GM12878 (cell line): ENCODE data around the gene C1orf21. TPM values are rescaled to one million over a fixed set of nuclear protein-coding genes. Genes with fewer than 3 reads are reported as not detected.

ENCODE experiments used
- ATAC-seq: fragments of 200-7000 bp; cut with Tn5 transposase; 3 replicates; pipeline ENCODE4 v1.9.1; 2020; ENCODE audit warnings: mild to moderate bottlenecking, moderate library complexity
- BruUV-seq: library from RNA; stranded (reverse); fragments of 400-500 nt; replicated peaks from 2 replicates; lab custom pipeline; 2021; lab: Mats Ljungman, UMichigan
- CTCF ChIA-PET: fragments of 300-600 bp; sonication (Branson Sonifier 250); formaldehyde crosslinking; extraction: SDS; loops from one replicate; lab custom pipeline; 2021; ENCODE audit warnings: inconsistent platforms; lab: Yijun Ruan, JAX
- POLR2A ChIA-PET: fragments of 350-600 bp; formaldehyde crosslinking; extraction: SDS; loops from one replicate; lab custom pipeline; 2021; ENCODE audit warnings: inconsistent platforms; lab: Charles Lee
- RAD21 ChIA-PET: fragments of 300-600 bp; sonication (Branson Sonifier 250); formaldehyde crosslinking; loops from one replicate; lab custom pipeline; 2023; ENCODE audit warnings: antibody characterized with exemption; ENCODE audit not compliant: unreplicated experiment; lab: Charles Lee
- SMC1A ChIA-PET: fragments of 300-600 bp; sonication (Branson Sonifier 250); formaldehyde crosslinking; loops from one replicate; lab custom pipeline; 2023; ENCODE audit not compliant: unreplicated experiment, uncharacterized antibody; lab: Charles Lee
- DNase-seq: peaks from one replicate; pipeline ENCODE4 v3.0.0-alpha.2; 2011; ENCODE audit warnings: low read depth, low spot score
- FAIRE-seq: peaks from 3 replicates; lab custom pipeline; 2011; peaks lifted over from hg19 to GRCh38; lab: Jason Lieb, UNC
- H2AFZ ChIP-seq: 2 replicates; pipeline ENCODE4 v1.6.0; 2011; ENCODE audit warnings: low read depth, low read length, control low read depth; ENCODE audit not compliant: control insufficient read depth
- H3K27ac ChIP-seq: 2 replicates; pipeline ENCODE4 v1.5.1; 2011; ENCODE audit warnings: control low read depth; ENCODE audit not compliant: control insufficient read depth, insufficient read depth
- H3K27me3 ChIP-seq, 2 experiments: replicated peaks in 1 of 2; 2 replicates each; pipeline versions ENCODE4 v1.6.0 to v1.6.1; 2011; ENCODE audit warnings: low read length in 1 of 2; ENCODE audit not compliant: control insufficient read depth in 2 of 2, insufficient read depth in 2 of 2
- H3K36me3 ChIP-seq, 2 experiments: 2 replicates each; pipeline ENCODE4 v1.5.1; 2011; ENCODE audit warnings: low read length in 1 of 2; ENCODE audit not compliant: control insufficient read depth in 2 of 2, insufficient read depth in 2 of 2
- H3K4me1 ChIP-seq: 2 replicates; pipeline ENCODE4 v1.6.1; 2011; ENCODE audit warnings: mild to moderate bottlenecking, low read length, moderate library complexity, mixed read lengths; ENCODE audit not compliant: control insufficient read depth, insufficient read depth
- H3K4me2 ChIP-seq: 2 replicates; pipeline ENCODE4 v1.6.0; 2011; ENCODE audit warnings: control low read depth; ENCODE audit not compliant: control insufficient read depth, insufficient read depth
- H3K4me3 ChIP-seq: fragments of 200-600 bp; sonication (generic); 2 replicates; pipeline ENCODE4 v1.5.1; 2016
- H3K79me2 ChIP-seq: 2 replicates; pipeline ENCODE4 v1.6.0; 2011; ENCODE audit warnings: low read length; ENCODE audit not compliant: control insufficient read depth, insufficient read depth
- H3K9ac ChIP-seq: 2 replicates; pipeline ENCODE4 v1.8.0; 2011; ENCODE audit warnings: low read length, control low read depth, mixed read lengths; ENCODE audit not compliant: control insufficient read depth, insufficient read depth
- H3K9me3 ChIP-seq: replicated peaks from 3 replicates; pipeline ENCODE4 v1.5.1; 2011; ENCODE audit warnings: mild to moderate bottlenecking, low read length; ENCODE audit not compliant: control insufficient read depth, insufficient read depth
- H4K20me1 ChIP-seq: 2 replicates; pipeline ENCODE4 v1.6.0; 2011; ENCODE audit not compliant: control insufficient read depth, insufficient read depth
- CEBPB ChIP-seq, 2 experiments: fragments of 150-350 bp in 1 of 2; IDR thresholded peaks; 2 replicates each; pipeline ENCODE4 v1.6.1; 2012 to 2014; ENCODE audit warnings: low read depth in 2 of 2, low read length in 2 of 2, borderline replicate concordance in 1 of 2, inconsistent platforms in 1 of 2
- RUNX3 ChIP-seq: IDR thresholded peaks from 2 replicates; pipeline ENCODE4 v1.6.1; 2012; ENCODE audit warnings: low read length, inconsistent platforms
- YY1 ChIP-seq: IDR thresholded peaks from 2 replicates; pipeline ENCODE4 v1.6.1; 2011; ENCODE audit warnings: low read depth, mild to moderate bottlenecking, low read length
- ZNF207 ChIP-seq: fragments of 450-650 bp; IDR thresholded peaks from 2 replicates; pipeline ENCODE4 v1.6.1; 2014; ENCODE audit warnings: antibody characterized with exemption, mild to moderate bottlenecking, borderline replicate concordance
- WGBS: methylation state at CpG from one replicate; pipeline ENCODE4 v1.1.6; 2016; ENCODE audit warnings: low lambda C conversion rate; ENCODE audit not compliant: insufficient replicate concordance, insufficient coverage; ENCODE audit errors: missing lambda C conversion rate; 5-methylcytosine and 5-hydroxymethylcytosine counted together
- in situ Hi-C: fragments of 300-500 bp; cut with MboI; formaldehyde crosslinking; loops from 9 replicates; pipeline ENCODE4 v1.14.3; 2018; ENCODE audit warnings: mixed read lengths
- intact Hi-C: fragments of 100-400 bp; cut with micrococcal nuclease; formaldehyde crosslinking; loops from one replicate; pipeline ENCODE4 v1.14.2; 2022; ENCODE audit not compliant: unreplicated experiment
- polyA plus RNA-seq, 11 experiments: library from polyadenylated mRNA; depleted of rRNA in 4 of 11; unstranded in 6 of 11; stranded (reverse) in 5 of 11; fragments of >200 nt; fragmentation: Nextera tagmentation in 4 of 11; fragmentation: Illumina TruSeq in 1 of 11; extraction: Ambion mirVana in 4 of 11; extraction: Trizol in 1 of 11; gene quantifications; 1 replicate in 1 of 11; 2 replicates in 10 of 11; pipeline versions ENCODE4 v1.2.1 to v1.2.3, GENCODE V29; 2011 to 2016; ENCODE audit warnings: inconsistent platforms in 2 of 11, missing spikeins in 2 of 11, low read depth in 1 of 11
- total RNA-seq, 4 experiments: library from RNA; depleted of rRNA in 3 of 4; stranded (reverse); fragments of >200 nt in 3 of 4; fragmentation: Illumina TruSeq in 1 of 4; extraction: Trizol in 1 of 4; gene quantifications; 2 replicates each; pipeline versions ENCODE4 v1.2.1 to v1.2.3, GENCODE V29; 2013 to 2021

C1orf21 gene
- total and polyA plus RNA-seq, 10 of the 15 experiments (the other 5 are each of a cell fraction or from before 2014, with no cell fraction given): 0.03 to 1.6 (median 0.17) TPM; not detected in 3

GRCh38 chr1:184574588-184574987 lies 187.8 kb downstream of the C1orf21 start:
- DNase-seq (no peak), FAIRE-seq (no peak), ATAC-seq (no peak)
- Histone ChIP-seq H3K36me3 (no peaks in the 10 kb centered on the region), H3K9ac (no peak overlapping the region), H3K4me2 (no peak overlapping the region), H3K27ac (no peak overlapping the region), H3K4me1 (no peaks in the 10 kb centered on the region), H2AFZ (no peak overlapping the region), H3K79me2 (no peaks in the 10 kb centered on the region), H3K4me3 (no peak overlapping the region), H4K20me1 (no peaks in the 10 kb centered on the region), H3K27me3 (no peaks in the 10 kb centered on the region; a peak in 1 of 4 replicates), H3K9me3 (no peaks in the 10 kb centered on the region)
- in situ Hi-C loops: no loop called here
- POLR2A ChIA-PET: no interaction called here
- RAD21 ChIA-PET: interaction anchor here (0.6 kb wide), 1 partner anchor 500 kb away, joined by 3 read pairs; no protein-coding TSS in a partner anchor
- SMC1A ChIA-PET: no interaction called here
- BruUV-seq: no TSS peak
- CTCF ChIA-PET: interaction anchor here (1.1 kb wide), 1 partner anchor 17 kb away, joined by 3 read pairs; no protein-coding TSS in a partner anchor
- intact Hi-C loops: no loop called here
- 41% methylated on average over 8 of the region's 8 CpGs for WGBS
- TF ChIP-seq YY1 (no peak), RUNX3 (no peak)

- Histone ChIP-seq H3K9me3 (no peaks in the 10 kb centered on the region; the same call in 2 of the 3 replicates), H4K20me1 (no peaks in the 10 kb centered on the region), H3K4me2 (no peak overlapping the region), H3K4me3 (no peak overlapping the region), H3K27me3 (no peaks in the 10 kb centered on the region), H3K4me1 (no peaks in the 10 kb centered on the region), H3K79me2 (no peaks in the 10 kb centered on the region), H3K9ac (no peak overlapping the region), H2AFZ (no peak overlapping the region), H3K36me3 (no peaks in the 10 kb centered on the region), H3K27ac (no peak overlapping the region)
- SMC1A ChIA-PET: no interaction called here
- no peak for DNase-seq
- no peak for FAIRE-seq
- in situ Hi-C loops: no loop called here
- POLR2A ChIA-PET: no interaction called here
- TF ChIP-seq CEBPB (IDR thresholded peaks at IDR 0.05; ENCODE audit: borderline replicate concordance in 1 of 2, low read depth in 2 of 2, low read length in 2 of 2) (no peak), ZNF207 (no peak)
- CTCF ChIA-PET: no interaction called here
- intact Hi-C loops: no loop called here
- no peak for ATAC-seq
- 55% methylated on average over 6 of the region's 6 CpGs for WGBS
- no TSS peak for BruUV-seq
- RAD21 ChIA-PET: no interaction called here
These were observed 190.0 kb downstream of the C1orf21 start for GRCh38 chr1:184576822-184577221.
